Activated CD8-positive, alpha-beta T cell treated with anti-CD3 and anti-CD28 coated beads for 36 hours (primary cell): ENCODE measurements around the gene WLS. TPM values are rescaled to one million over a fixed set of nuclear protein-coding genes. Genes with fewer than 3 reads are reported as not detected.

Source experiments
- ATAC-seq: fragments of 200-7000 bp; cut with Tn5 transposase; one replicate; pipeline ENCODE4 v1.10.0; 2021; ENCODE audit warnings: mild to moderate bottlenecking, moderate library complexity
- CTCF ChIA-PET: fragments of 350-600 bp; sonication (Branson Sonifier 250); formaldehyde crosslinking; loops from one replicate; lab custom pipeline; 2021; ENCODE audit warnings: antibody characterized with exemption; lab: Charles Lee
- POLR2A ChIA-PET: fragments of 350-600 bp; sonication (Branson Sonifier 250); formaldehyde crosslinking; loops from one replicate; lab custom pipeline; 2021; ENCODE audit warnings: antibody characterized with exemption; lab: Charles Lee
- DNase-seq: peaks from one replicate; pipeline ENCODE4 v3.0.0-alpha.2; 2020
- H3K27ac Mint-ChIP-seq: one replicate; pipeline ENCODE4 v1.8.0; 2021; ENCODE audit warnings: mild to moderate bottlenecking, mixed read lengths
- H3K27me3 Mint-ChIP-seq: one replicate; pipeline ENCODE4 v1.8.0; 2021; ENCODE audit warnings: mixed read lengths
- H3K36me3 Mint-ChIP-seq: one replicate; pipeline ENCODE4 v1.8.0; 2021; ENCODE audit warnings: low read depth, mixed read lengths
- H3K4me1 Mint-ChIP-seq: one replicate; pipeline ENCODE4 v1.8.0; 2021; ENCODE audit warnings: low read depth, mixed read lengths
- H3K4me3 Mint-ChIP-seq: one replicate; pipeline ENCODE4 v1.8.0; 2021; ENCODE audit warnings: mild to moderate bottlenecking, moderate library complexity, mixed read lengths
- H3K9me3 Mint-ChIP-seq: one replicate; pipeline ENCODE4 v1.8.0; 2021; ENCODE audit warnings: mixed read lengths
- CTCF ChIP-seq: fragments of 200-600 bp; IDR thresholded peaks from one replicate; pipeline ENCODE4 v1.8.0; 2022; ENCODE audit warnings: antibody characterized with exemption, mild to moderate bottlenecking
- intact Hi-C: fragments of 100-400 bp; cut with micrococcal nuclease; formaldehyde crosslinking; loops from one replicate; pipeline ENCODE4 v1.10.0; 2022
- total RNA-seq, 2 experiments: library from RNA; stranded (reverse); gene quantifications; one replicate each; pipeline ENCODE4 v1.2.3, GENCODE V29; 2021

WLS gene
- total RNA-seq, 2 experiments from 2014 or later = not detected

DNA sequence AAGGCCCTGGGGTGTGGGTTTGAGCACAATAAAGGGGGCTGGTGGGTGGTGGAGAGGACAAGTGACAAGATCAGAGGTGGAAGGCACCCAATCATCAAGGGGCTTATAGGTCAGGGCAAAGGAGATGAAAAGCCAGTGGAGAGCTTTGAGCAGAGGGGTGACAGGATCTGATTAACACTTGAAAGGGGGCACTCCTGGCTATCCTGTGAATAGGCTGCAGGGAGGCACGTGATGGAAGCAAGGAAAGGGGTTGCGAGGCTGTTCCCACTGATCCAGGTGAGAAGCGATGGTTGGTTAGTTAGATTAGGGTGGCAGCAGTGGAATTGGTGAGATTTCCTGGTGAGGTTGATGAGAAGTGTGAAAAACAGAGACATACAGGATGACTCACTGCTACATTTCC is 80.6 kb downstream of the WLS start:
- ATAC-seq (no peak), DNase-seq (no peak)
- intact Hi-C loops = no loop called here
- no peak overlapping the region for H3K27ac Mint-ChIP-seq
- H3K27me3 Mint-ChIP-seq = peaks cover 4% of the 10 kb centered on the region
- no peak overlapping the region for H3K4me3 Mint-ChIP-seq
- POLR2A ChIA-PET = no interaction called here
- no peak for TF ChIP-seq CTCF
- no peaks in the 10 kb centered on the region for H3K36me3 Mint-ChIP-seq
- no peaks in the 10 kb centered on the region for H3K9me3 Mint-ChIP-seq
- CTCF ChIA-PET = no interaction called here
- no peaks in the 10 kb centered on the region for H3K4me1 Mint-ChIP-seq

DNA sequence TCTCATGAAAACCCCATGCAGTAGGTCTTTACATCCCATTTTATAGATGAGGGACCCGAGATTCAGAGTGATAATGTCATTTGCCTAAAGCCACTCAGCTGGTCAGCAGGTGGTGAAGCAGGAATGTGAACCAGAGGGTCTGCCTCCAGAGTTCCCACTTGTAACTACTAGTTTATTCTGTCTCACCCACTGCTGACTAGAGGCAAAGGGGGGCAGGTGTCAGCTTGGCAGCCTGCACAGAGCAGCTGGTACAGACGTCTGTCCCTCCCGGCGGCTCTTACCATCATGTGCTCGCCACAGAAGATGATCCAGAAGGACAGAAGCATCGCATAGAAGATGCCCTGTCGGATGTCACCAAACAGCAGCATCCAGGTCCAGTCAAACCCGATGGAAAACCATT is 82.4 kb downstream of the WLS start:
- ChIA-PET POLR2A (no interaction called here), CTCF (no interaction called here)
- Mint-ChIP-seq H3K36me3 (no peaks in the 10 kb centered on the region), H3K27ac (no peak overlapping the region), H3K27me3 (peaks cover 3% of the 10 kb centered on the region), H3K4me3 (no peak overlapping the region), H3K9me3 (no peaks in the 10 kb centered on the region), H3K4me1 (no peaks in the 10 kb centered on the region)
- ATAC-seq (no peak), DNase-seq (no peak)
- intact Hi-C loops = no loop called here
- no peak for TF ChIP-seq CTCF

DNA sequence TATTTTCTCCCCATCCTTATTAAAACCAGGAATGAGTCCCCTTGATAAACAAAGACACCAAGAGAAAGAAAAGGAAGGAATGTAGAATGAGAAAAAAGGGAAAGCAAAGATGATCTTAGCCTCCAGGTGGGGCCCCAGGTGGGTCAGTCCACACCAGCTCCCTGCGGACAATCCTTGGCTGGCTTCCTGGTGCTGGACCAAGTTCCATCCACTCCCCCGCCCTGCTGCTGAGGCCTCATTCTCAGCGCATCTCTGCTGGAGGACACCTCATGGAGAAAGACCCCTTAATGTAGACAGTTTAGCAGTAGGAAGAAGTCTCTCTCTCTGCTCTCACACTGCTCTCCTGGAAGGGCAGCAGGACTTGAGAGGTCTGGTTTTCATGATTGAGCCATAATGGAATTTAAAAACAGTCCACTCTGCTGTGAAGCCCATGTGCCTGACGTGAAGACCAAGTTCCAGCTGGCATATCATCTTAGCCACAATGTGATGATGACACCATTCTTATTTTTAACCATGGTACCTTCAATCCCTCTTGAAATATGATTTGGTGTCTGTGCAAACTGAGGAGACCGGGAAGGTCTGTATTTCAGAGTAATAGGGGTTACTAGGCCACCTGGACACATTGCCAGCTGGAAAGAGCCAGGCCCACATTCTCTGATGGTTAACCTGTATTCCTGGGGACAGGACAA is 83.1 kb downstream of the WLS start:
- ATAC-seq = no peak
- CTCF ChIA-PET = no interaction called here

DNA sequence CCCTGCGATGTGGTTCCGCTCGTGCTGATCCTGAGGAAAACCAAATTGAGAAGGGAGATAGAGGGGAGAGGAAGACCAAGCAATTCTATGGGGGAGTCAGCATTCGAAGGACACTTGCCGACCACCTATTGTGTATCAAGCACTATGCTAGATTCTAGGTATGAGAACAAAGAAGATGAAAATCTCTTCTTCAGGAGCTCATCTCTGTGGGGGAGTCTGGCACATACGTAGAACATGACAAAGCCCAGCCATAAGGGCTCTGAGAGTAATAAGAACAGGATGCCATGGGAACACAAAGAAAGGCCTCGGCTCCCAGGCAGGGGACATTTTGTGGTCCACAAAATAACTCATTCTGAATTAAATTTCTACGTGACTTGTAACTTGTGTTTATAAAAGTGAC is 83.7 kb downstream of the WLS start:
- Mint-ChIP-seq H3K36me3 (no peaks in the 10 kb centered on the region), H3K4me1 (no peaks in the 10 kb centered on the region), H3K27ac (no peak overlapping the region), H3K27me3 (peaks cover 1% of the 10 kb centered on the region), H3K4me3 (no peak overlapping the region), H3K9me3 (no peaks in the 10 kb centered on the region)
- DNase-seq = no peak
- TF ChIP-seq CTCF = no peak
- no peak for ATAC-seq
- POLR2A ChIA-PET = no interaction called here
- intact Hi-C loops = no loop called here
- CTCF ChIA-PET = no interaction called here

More for the DNA sequence above, 83.1 kb downstream of the WLS start:
- no peak for TF ChIP-seq CTCF
- intact Hi-C loops = no loop called here
- H3K27me3 Mint-ChIP-seq = peaks cover 1% of the 10 kb centered on the region
- H3K36me3 Mint-ChIP-seq = no peaks in the 10 kb centered on the region
- DNase-seq = no peak
- no peaks in the 10 kb centered on the region for H3K9me3 Mint-ChIP-seq
- POLR2A ChIA-PET = no interaction called here
- no peak overlapping the region for H3K4me3 Mint-ChIP-seq
- no peak overlapping the region for H3K27ac Mint-ChIP-seq
- H3K4me1 Mint-ChIP-seq = no peaks in the 10 kb centered on the region

- intact Hi-C loops = no loop called here
- Mint-ChIP-seq H3K4me3 (no peak overlapping the region), H3K36me3 (no peaks in the 10 kb centered on the region), H3K9me3 (no peaks in the 10 kb centered on the region), H3K4me1 (no peaks in the 10 kb centered on the region), H3K27ac (no peak overlapping the region), H3K27me3 (peaks cover 1% of the 10 kb centered on the region)
- ATAC-seq (no peak), DNase-seq (no peak)
- ChIA-PET CTCF (no interaction called here), POLR2A (no interaction called here)
- no peak for TF ChIP-seq CTCF
These were observed 84.7 kb downstream of the WLS start for GRCh38 chr1:68147534-68148171.
